Ishikawa (cell line): ENCODE measurements around the gene STAT1.

ENCODE experiments used
- CEBPB ChIP-seq: IDR thresholded peaks from 2 replicates; pipeline ENCODE4 v1.6.1; 2012
- CREB1 ChIP-seq: IDR thresholded peaks from 2 replicates; pipeline ENCODE4 v1.6.1; 2012; ENCODE audit warnings: low read depth
- EGR1 ChIP-seq: IDR thresholded peaks from 2 replicates; pipeline ENCODE4 v1.6.1; 2012
- EP300 ChIP-seq: IDR thresholded peaks from 2 replicates; pipeline ENCODE4 v1.6.1; 2012; ENCODE audit warnings: borderline replicate concordance
- FOXM1 ChIP-seq: IDR thresholded peaks from 2 replicates; pipeline ENCODE4 v1.6.1; 2012; ENCODE audit warnings: low read depth, borderline replicate concordance
- NFIC ChIP-seq: IDR thresholded peaks from 2 replicates; pipeline ENCODE4 v1.6.1; 2012
- RAD21 ChIP-seq: IDR thresholded peaks from 2 replicates; pipeline ENCODE4 v1.6.1; 2012; ENCODE audit warnings: low read depth
- TAF1 ChIP-seq: IDR thresholded peaks from 2 replicates; pipeline ENCODE4 v1.6.1; 2012; ENCODE audit warnings: low read depth, mild to moderate bottlenecking
- TCF12 ChIP-seq: IDR thresholded peaks from 2 replicates; pipeline ENCODE4 v1.6.1; 2012; ENCODE audit warnings: low read depth
- TEAD4 ChIP-seq: IDR thresholded peaks from 2 replicates; pipeline ENCODE4 v1.6.1; 2012
- YY1 ChIP-seq: IDR thresholded peaks from 2 replicates; pipeline ENCODE4 v1.6.1; 2012; ENCODE audit warnings: low read depth
- ZBTB7A ChIP-seq: IDR thresholded peaks from 2 replicates; pipeline ENCODE4 v1.6.1; 2012; ENCODE audit warnings: low read depth
- TF ChIP-seq, protein P1 (sequence below): IDR thresholded peaks from 2 replicates; pipeline ENCODE4 v1.6.1; 2012
- TF ChIP-seq, protein P2 (sequence below): IDR thresholded peaks from 2 replicates; pipeline ENCODE4 v1.6.1; 2012; ENCODE audit warnings: low read depth, mild to moderate bottlenecking
- TF ChIP-seq, protein P3 (sequence below): IDR thresholded peaks from 2 replicates; pipeline ENCODE4 v1.6.1; 2012

The STAT1 gene

DNA sequence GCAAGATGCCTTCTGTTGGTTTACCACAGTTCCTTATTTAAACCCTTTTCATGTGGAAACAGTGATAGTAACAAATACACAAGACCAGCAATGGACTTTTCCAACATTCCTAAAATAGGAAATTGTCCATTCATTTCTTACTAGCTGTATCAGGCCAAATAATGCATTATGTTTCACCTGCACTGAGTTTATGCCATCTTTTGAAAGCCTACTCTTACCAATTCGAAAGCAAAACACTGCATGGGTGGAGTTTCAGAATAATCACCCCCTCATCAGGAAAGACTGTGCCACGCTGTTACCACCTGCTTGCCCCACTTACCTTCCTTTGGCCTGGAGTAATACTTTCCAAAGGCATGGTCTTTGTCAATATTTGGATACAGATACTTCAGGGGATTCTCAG lies 37.5 kb downstream of the STAT1 start:
- no peak for TF ChIP-seq YY1

DNA sequence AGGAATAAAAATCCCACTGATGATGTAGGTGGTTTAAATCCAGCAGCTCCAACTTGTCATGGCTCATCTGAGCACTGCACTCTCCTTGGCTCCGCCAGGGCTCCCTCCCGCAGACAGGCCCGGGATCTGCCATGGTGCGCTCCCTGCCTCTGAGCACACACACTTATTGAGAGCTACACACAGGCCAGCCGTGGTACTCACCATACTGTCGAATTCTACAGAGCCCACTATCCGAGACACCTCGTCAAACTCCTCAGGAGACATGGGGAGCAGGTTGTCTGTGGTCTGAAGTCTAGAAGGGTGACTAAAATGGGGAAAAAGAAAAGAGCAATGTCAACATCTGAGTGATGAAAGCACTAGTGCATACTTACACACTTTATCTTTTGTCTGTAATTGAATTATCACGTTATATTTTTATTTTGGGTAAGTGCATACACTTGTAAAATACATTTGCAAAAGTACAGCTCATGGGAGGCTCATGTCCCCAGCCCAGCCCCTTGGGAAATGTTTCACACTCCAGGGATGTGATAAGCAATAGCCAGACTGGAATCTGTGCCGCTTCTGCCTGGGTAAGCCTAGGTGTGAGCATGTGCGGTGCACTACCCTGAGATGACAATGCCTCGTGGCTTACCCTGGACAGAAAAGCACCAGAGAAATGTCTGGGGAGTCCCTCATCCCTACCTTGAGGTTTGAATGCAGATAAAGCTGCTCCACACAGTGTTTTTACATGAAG lies 39.2 kb downstream of the STAT1 start:
- TF ChIP-seq ZBTB7A (no peak), TAF1 (no peak), TCF12 (no peak), TEAD4 (no peak), EGR1 (no peak), CEBPB (no peak), CREB1 (no peak), FOXM1 (no peak), YY1 (no peak), RAD21 (no peak), NFIC (no peak), EP300 (no peak)
- TF ChIP-seq, protein P1, sequence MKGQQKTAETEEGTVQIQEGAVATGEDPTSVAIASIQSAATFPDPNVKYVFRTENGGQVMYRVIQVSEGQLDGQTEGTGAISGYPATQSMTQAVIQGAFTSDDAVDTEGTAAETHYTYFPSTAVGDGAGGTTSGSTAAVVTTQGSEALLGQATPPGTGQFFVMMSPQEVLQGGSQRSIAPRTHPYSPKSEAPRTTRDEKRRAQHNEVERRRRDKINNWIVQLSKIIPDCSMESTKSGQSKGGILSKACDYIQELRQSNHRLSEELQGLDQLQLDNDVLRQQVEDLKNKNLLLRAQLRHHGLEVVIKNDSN = no peak
- TF ChIP-seq, protein P2, sequence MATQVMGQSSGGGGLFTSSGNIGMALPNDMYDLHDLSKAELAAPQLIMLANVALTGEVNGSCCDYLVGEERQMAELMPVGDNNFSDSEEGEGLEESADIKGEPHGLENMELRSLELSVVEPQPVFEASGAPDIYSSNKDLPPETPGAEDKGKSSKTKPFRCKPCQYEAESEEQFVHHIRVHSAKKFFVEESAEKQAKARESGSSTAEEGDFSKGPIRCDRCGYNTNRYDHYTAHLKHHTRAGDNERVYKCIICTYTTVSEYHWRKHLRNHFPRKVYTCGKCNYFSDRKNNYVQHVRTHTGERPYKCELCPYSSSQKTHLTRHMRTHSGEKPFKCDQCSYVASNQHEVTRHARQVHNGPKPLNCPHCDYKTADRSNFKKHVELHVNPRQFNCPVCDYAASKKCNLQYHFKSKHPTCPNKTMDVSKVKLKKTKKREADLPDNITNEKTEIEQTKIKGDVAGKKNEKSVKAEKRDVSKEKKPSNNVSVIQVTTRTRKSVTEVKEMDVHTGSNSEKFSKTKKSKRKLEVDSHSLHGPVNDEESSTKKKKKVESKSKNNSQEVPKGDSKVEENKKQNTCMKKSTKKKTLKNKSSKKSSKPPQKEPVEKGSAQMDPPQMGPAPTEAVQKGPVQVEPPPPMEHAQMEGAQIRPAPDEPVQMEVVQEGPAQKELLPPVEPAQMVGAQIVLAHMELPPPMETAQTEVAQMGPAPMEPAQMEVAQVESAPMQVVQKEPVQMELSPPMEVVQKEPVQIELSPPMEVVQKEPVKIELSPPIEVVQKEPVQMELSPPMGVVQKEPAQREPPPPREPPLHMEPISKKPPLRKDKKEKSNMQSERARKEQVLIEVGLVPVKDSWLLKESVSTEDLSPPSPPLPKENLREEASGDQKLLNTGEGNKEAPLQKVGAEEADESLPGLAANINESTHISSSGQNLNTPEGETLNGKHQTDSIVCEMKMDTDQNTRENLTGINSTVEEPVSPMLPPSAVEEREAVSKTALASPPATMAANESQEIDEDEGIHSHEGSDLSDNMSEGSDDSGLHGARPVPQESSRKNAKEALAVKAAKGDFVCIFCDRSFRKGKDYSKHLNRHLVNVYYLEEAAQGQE = no peak
- TF ChIP-seq, protein P3, sequence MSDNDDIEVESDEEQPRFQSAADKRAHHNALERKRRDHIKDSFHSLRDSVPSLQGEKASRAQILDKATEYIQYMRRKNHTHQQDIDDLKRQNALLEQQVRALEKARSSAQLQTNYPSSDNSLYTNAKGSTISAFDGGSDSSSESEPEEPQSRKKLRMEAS = no peak

DNA sequence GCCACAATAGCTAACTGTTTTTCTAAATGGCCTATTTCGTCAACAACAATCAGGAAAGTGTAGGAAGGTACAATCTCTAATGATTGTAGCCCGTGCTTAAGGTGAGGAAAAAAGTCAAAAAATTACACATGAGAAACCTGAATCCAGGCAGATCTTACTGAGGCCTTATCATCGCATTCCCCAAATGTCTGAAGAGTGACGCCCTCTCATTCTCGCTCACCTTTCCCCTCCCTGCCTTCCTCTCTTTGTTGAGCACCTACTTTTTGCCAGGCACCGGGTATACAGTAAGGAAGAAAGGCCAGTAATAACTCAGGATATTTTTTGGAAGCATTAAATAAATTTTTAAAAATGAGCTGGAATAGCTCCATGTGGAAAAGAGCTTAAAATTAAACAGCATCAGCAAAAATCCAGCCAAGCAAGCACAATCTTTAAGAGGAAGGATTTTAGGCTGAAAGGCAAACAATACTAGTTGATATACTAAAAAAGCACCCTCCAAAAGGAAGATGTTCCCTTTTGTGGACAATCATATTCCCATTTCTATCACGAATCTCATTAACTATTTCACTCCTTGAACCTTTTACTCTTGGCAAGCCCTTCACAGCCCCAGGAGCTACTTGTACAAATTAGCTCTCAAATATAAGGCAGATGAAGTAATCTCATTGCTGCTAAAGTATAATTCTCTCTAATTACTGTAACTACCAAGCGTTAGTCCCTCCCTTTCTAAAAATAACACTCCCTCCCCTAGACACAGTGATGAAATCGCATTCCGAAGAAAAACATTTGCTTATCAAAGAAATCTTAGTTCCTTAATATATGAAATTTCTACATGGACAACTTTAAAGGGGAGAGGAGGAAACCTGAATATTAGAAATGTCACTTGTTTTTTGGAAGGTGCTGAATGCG lies 40.0 kb downstream of the STAT1 start:
- TF ChIP-seq, protein P3 = no peak
- no peak for TF ChIP-seq CREB1
- no peak for TF ChIP-seq EP300
- no peak for TF ChIP-seq NFIC
- no peak for TF ChIP-seq TEAD4
- TF ChIP-seq, protein P2 = no peak
- TF ChIP-seq YY1 = no peak
- TF ChIP-seq RAD21 = no peak
- no peak for TF ChIP-seq TCF12
- no peak for TF ChIP-seq CEBPB
- TF ChIP-seq TAF1 = no peak
- TF ChIP-seq ZBTB7A = no peak
- TF ChIP-seq, protein P1 = no peak
- TF ChIP-seq EGR1 = no peak
- TF ChIP-seq FOXM1 = no peak

DNA sequence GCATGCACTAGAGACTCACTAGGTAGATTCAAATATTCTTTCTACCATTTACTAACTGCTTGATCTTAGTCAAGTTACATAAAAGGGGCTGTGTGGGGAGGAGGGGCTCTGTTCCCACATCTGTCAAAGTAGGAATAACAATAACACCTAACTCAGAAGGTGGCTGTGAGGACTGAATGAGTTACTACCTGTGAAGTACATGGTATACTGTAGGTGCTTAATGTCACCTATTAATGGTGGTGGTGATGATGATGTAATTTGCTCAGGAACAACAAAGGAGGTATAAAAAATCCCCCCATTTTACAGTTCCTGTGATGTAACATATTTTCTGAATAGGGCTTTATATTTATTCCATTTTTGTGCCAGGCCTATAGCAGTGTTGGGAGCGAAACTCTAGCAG lies 40.7 kb downstream of the STAT1 start:
- TF ChIP-seq TCF12 (no peak), TAF1 (no peak), RAD21 (no peak), FOXM1 (no peak), CREB1 (no peak), NFIC (no peak), YY1 (no peak), ZBTB7A (no peak), EGR1 (no peak), EP300 (no peak), TEAD4 (no peak), CEBPB (no peak)
- TF ChIP-seq, protein P1 = no peak
- TF ChIP-seq, protein P3 = no peak
- TF ChIP-seq, protein P2 = no peak
